ENCODE data around the gene BRD1.

BRD1 gene

DNA sequence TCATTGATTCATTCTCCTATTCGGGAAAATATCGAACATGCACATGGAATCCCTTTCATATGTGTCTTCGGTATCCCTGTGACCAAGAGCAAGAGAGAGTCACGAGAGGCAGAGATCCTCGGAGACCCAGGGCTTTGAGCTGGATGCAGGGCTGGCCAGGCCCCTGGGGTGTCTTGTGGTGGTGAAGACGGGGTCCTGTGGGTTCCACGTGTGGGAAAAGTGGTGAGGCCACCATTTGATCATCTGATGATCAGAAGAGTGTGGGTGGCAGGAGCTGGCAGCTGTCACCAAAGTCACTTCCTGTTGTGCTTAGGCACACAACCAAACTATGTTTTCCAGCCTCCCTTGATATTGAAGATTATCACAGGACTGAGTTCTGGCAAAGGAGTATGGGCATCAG, 94.0 kb downstream of the BRD1 start:
- peaks cover 6% of the 10 kb centered on the region for H3K4me1 ChIP-seq (ENCODE audit: control insufficient read depth, low read depth, low read length)
- H3K27me3 ChIP-seq (ENCODE audit: control insufficient read depth, insufficient read depth, low read length) = no peaks in the 10 kb centered on the region
- H3K4me3 ChIP-seq (ENCODE audit: low read length) = no peak overlapping the region
- H3K27ac ChIP-seq (ENCODE audit: low read length) = no peak overlapping the region
- no peak overlapping the region for H3K9ac ChIP-seq (ENCODE audit: low read length)
- no peaks in the 10 kb centered on the region for H3K36me3 ChIP-seq (ENCODE audit: control insufficient read depth, low read depth, low read length)
- H3K9me3 ChIP-seq (ENCODE audit: control insufficient read depth, low read depth, low read length) = no peaks in the 10 kb centered on the region

DNA sequence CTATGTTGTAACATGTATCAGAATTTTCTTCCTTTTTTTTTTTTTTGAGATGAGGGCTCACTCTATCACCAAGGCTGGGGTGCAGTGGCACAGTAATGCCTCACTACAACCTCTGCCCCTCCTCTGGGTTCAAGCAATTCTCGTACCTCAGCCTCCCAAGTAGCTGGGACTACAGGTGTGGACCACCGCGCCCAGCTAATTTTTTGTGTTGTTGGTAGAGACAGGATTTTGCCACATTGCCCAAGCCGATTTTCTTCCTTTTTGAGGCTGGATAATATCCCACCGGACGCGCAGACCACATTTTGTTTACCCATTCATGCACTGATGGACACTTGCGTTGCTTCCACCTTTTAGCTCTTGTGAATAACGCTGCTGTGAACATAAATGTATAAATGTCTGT, 97.0 kb downstream of the BRD1 start:
- Histone ChIP-seq H3K4me3 (ENCODE audit: low read length) (no peak overlapping the region), H3K27me3 (ENCODE audit: control insufficient read depth, insufficient read depth, low read length) (peaks cover 16% of the 10 kb centered on the region), H3K9me3 (ENCODE audit: control insufficient read depth, low read depth, low read length) (no peaks in the 10 kb centered on the region), H3K36me3 (ENCODE audit: control insufficient read depth, low read depth, low read length) (no peaks in the 10 kb centered on the region), H3K27ac (ENCODE audit: low read length) (no peak overlapping the region), H3K9ac (ENCODE audit: low read length) (no peak overlapping the region), H3K4me1 (ENCODE audit: control insufficient read depth, low read depth, low read length) (peaks cover 6% of the 10 kb centered on the region)

DNA sequence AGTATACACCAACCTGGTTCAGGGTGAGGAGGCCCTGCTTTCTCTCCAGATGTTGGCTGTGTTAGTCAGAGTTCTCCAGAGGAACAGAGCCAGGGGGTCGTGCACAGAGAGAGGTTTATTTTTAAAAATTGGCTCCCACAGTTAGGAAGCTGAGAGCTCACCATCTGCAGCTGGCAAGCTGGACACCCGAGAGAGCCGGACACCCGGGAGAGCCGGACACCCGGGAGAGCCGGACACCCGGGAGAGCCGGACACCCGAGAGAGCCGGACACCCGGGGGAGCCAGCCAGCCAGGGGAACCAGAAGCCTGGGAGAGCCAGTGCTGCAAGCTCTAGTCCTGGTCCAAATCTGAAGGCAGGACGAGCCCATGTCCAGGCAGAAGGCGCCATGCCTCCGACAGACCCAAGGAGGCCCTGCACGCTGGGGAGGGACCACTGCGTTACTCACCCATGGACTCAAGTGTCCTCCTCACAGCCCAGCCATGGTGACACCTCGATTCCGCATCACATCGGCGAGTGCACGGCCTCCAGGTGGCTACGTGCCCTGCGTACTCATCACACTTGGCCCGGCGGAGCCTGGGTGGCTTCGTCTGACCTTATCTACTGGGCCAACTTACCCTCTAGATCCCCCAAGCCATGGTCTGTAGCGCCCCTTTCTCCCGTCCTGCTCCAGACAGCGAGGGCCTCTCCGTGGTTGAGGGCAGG, 99.0 kb downstream of the BRD1 start:
- Histone ChIP-seq H3K27me3 (ENCODE audit: control insufficient read depth, insufficient read depth, low read length) (peaks cover 35% of the 10 kb centered on the region), H3K9ac (ENCODE audit: low read length) (no peak overlapping the region), H3K4me3 (ENCODE audit: low read length) (no peak overlapping the region), H3K36me3 (ENCODE audit: control insufficient read depth, low read depth, low read length) (no peaks in the 10 kb centered on the region), H3K4me1 (ENCODE audit: control insufficient read depth, low read depth, low read length) (peaks cover 6% of the 10 kb centered on the region), H3K9me3 (ENCODE audit: control insufficient read depth, low read depth, low read length) (no peaks in the 10 kb centered on the region), H3K27ac (ENCODE audit: low read length) (no peak overlapping the region)

DNA sequence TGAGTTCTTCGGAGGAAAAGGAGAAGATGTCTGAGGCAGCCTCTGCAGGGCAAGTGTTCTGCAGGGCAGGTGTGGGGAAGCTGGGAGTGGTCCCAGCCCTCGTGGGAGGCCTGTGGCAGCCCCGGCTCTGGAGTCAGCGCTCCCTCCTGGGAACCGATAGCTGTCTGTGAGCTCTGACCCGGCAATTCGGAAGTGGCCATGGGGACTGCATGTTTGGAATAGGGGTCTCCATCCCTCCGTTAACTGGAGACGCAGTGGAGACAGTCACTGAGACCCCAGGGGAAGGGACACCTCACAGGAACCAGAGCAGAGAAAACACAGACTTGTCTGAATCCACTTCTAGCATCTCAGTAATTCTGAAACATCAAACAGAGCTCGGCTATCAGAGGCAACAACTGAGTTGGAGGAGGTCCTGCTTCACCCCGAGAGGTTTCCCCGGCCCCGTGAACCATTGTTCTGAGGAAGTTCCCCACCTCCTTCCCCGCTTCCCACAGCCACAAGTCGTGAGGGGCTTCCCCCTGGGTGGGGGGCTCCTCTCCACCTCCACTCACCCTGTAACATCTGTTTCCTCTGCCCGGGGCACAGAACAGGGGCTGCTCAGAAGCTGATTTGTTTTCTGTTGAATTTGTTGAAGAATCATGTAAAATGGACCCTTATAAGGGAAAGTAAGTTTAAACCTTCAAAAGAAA, 99.6 kb downstream of the BRD1 start:
- Histone ChIP-seq H3K27me3 (ENCODE audit: control insufficient read depth, insufficient read depth, low read length) (peaks cover 41% of the 10 kb centered on the region), H3K27ac (ENCODE audit: low read length) (no peak overlapping the region), H3K4me3 (ENCODE audit: low read length) (no peak overlapping the region), H3K9me3 (ENCODE audit: control insufficient read depth, low read depth, low read length) (no peaks in the 10 kb centered on the region), H3K36me3 (ENCODE audit: control insufficient read depth, low read depth, low read length) (no peaks in the 10 kb centered on the region), H3K4me1 (ENCODE audit: control insufficient read depth, low read depth, low read length) (peaks cover 3% of the 10 kb centered on the region), H3K9ac (ENCODE audit: low read length) (no peak overlapping the region)

DNA sequence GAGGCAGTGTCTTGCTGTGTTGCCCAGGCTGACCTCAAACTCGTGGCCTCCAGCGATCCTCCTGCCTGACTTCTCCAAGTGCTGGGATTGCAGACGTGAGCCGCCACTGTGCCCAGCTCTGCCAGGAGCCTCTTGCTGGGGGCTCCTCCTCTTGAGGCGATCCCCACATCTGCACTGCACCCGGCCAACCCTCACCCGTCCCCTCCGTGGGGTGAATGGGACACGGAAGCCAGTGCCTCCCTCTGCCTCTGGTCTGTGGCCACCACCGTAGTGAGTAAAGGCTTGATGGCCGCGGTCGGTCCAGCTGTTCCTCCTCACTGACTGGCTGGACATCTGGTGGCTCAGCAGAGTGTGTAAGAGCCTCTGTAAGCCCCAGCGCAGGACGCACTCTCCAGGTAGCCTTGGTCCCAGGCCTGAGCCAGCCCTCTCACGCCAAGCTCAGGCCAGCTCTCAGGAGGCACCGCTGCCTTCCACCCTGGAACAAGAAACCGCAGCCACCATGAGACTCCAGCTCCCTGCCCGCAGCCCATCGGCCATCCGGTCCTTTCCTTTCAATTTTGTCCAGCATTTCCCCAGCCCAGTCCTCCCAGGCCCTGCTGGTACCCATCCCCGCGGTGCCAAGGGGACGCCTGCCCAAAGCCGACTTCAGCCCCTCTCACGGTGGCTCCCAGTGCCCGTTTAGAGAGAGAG, 100.3 kb downstream of the BRD1 start:
- Histone ChIP-seq H3K4me1 (ENCODE audit: control insufficient read depth, low read depth, low read length) (no peaks in the 10 kb centered on the region), H3K9me3 (ENCODE audit: control insufficient read depth, low read depth, low read length) (no peaks in the 10 kb centered on the region), H3K9ac (ENCODE audit: low read length) (no peak overlapping the region), H3K36me3 (ENCODE audit: control insufficient read depth, low read depth, low read length) (no peaks in the 10 kb centered on the region), H3K27ac (ENCODE audit: low read length) (no peak overlapping the region), H3K27me3 (ENCODE audit: control insufficient read depth, insufficient read depth, low read length) (peaks cover 41% of the 10 kb centered on the region), H3K4me3 (ENCODE audit: low read length) (no peak overlapping the region)

DNA sequence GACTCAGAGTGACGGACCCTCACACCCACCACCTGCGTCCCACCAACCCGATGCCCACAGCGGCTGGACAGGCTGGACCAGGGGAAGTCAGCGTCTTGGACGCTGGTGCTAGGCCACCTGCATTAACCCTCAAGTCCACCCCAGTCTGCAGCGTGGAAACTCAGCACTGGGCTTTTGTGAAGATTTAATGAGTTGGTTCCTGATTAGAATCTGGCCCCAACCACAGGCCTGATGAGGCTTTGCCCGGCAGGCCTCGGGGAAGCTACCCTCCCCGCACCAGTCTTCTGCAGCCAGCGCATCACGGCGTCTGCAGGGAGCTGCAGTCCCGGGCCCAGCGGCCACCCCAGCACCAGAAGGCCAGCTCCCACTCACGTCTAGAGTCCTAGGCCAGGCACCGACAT, 101.0 kb downstream of the BRD1 start:
- H3K4me1 ChIP-seq (ENCODE audit: control insufficient read depth, low read depth, low read length) = no peaks in the 10 kb centered on the region
- no peaks in the 10 kb centered on the region for H3K9me3 ChIP-seq (ENCODE audit: control insufficient read depth, low read depth, low read length)
- H3K27ac ChIP-seq (ENCODE audit: low read length) = no peak overlapping the region
- peaks cover 41% of the 10 kb centered on the region for H3K27me3 ChIP-seq (ENCODE audit: control insufficient read depth, insufficient read depth, low read length)
- no peak overlapping the region for H3K9ac ChIP-seq (ENCODE audit: low read length)
- H3K4me3 ChIP-seq (ENCODE audit: low read length) = no peak overlapping the region
- H3K36me3 ChIP-seq (ENCODE audit: control insufficient read depth, low read depth, low read length) = no peaks in the 10 kb centered on the region

DNA sequence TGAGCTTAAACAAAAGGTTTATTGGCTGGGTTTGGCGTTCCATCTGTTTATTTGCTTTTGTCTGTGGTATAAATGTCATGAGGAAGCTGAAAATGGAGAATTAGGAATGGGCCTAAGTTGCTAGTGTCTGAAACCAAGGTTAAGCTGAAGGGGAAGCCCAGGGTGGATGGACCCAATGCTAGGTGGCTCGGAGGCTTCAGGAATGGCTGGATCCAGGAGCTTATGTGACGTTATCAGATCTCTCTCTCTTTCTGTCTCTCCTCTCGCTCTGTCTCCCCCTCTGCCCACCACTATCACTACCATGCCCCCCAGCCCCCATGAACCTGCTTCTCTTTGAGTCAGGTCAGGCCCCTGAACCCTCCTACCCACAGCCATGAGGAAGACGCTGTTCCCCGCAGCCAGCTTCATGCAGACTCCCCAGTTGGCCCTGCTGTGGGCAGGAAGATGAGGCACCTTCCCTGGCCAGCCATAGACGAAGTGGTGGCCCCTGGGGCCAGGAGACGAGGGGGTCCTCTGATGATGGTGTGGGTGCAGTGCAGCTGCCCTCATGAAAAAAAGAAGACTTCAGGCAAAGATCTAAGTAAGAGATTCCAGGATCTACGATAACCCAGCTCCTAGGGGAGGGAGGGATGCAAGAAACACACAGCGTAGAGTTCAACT, 101.5 kb downstream of the BRD1 start:
- Histone ChIP-seq H3K27ac (ENCODE audit: low read length) (no peak overlapping the region), H3K9me3 (ENCODE audit: control insufficient read depth, low read depth, low read length) (no peaks in the 10 kb centered on the region), H3K36me3 (ENCODE audit: control insufficient read depth, low read depth, low read length) (no peaks in the 10 kb centered on the region), H3K4me1 (ENCODE audit: control insufficient read depth, low read depth, low read length) (no peaks in the 10 kb centered on the region), H3K27me3 (ENCODE audit: control insufficient read depth, insufficient read depth, low read length) (peaks cover 41% of the 10 kb centered on the region), H3K4me3 (ENCODE audit: low read length) (no peak overlapping the region), H3K9ac (ENCODE audit: low read length) (no peak overlapping the region)

DNA sequence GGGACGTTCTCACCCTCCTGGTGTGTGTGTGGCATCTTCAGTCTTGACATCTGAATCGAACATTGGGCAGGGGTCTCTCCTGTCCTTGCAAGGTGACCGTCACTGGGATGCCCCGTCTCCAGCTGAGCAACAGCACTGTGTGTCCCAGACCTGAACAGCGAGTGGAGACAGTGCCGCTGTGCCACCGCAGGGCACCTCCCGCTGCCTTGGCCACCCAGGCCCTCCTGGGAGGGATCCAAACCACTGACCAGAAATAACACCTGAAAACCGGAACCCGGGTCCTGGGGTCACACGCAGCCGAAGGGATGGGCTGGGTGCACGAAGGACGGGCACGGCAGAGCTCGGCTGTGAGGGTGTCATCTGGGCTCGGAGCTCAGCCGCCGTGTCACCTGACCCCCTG, 102.2 kb downstream of the BRD1 start:
- peaks cover 41% of the 10 kb centered on the region for H3K27me3 ChIP-seq (ENCODE audit: control insufficient read depth, insufficient read depth, low read length)
- no peak overlapping the region for H3K27ac ChIP-seq (ENCODE audit: low read length)
- no peaks in the 10 kb centered on the region for H3K36me3 ChIP-seq (ENCODE audit: control insufficient read depth, low read depth, low read length)
- no peak overlapping the region for H3K4me3 ChIP-seq (ENCODE audit: low read length)
- no peaks in the 10 kb centered on the region for H3K9me3 ChIP-seq (ENCODE audit: control insufficient read depth, low read depth, low read length)
- no peak overlapping the region for H3K9ac ChIP-seq (ENCODE audit: low read length)
- no peaks in the 10 kb centered on the region for H3K4me1 ChIP-seq (ENCODE audit: control insufficient read depth, low read depth, low read length)

DNA sequence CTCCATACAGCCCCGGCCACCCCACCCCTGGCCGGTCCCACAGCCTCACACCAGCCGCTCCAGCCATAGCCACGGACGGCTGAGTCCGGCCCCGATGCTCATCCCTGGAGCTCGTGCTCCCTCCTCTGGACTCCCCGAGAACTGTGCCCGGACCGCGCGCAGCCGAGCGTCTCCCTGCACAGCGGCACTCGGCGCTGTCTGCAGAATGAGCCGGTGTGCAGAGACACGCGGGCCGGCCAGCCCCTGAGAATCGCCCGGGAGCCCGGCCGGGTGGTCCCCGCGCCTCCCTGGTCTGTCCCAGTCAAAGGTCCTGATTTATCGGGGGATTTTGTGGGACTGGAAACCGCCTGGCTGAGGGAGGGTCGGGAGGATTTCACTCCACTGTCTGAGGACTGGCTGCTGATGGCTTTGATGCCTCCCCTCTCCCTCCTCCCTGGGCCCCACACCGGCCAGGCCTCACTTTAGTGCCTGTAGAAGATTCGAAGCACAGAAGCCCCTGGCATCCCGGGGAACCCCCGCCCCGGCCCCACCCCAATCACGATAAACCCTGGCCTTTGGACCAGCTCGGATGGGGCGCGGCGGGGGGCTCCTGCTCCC, 102.7 kb downstream of the BRD1 start:
- Histone ChIP-seq H3K27ac (ENCODE audit: low read length) (no peak overlapping the region), H3K9me3 (ENCODE audit: control insufficient read depth, low read depth, low read length) (no peaks in the 10 kb centered on the region), H3K36me3 (ENCODE audit: control insufficient read depth, low read depth, low read length) (no peaks in the 10 kb centered on the region), H3K27me3 (ENCODE audit: control insufficient read depth, insufficient read depth, low read length) (peaks cover 41% of the 10 kb centered on the region), H3K4me1 (ENCODE audit: control insufficient read depth, low read depth, low read length) (no peaks in the 10 kb centered on the region), H3K9ac (ENCODE audit: low read length) (no peak overlapping the region), H3K4me3 (ENCODE audit: low read length) (peak overlapping the region; percentile 45)

DNA sequence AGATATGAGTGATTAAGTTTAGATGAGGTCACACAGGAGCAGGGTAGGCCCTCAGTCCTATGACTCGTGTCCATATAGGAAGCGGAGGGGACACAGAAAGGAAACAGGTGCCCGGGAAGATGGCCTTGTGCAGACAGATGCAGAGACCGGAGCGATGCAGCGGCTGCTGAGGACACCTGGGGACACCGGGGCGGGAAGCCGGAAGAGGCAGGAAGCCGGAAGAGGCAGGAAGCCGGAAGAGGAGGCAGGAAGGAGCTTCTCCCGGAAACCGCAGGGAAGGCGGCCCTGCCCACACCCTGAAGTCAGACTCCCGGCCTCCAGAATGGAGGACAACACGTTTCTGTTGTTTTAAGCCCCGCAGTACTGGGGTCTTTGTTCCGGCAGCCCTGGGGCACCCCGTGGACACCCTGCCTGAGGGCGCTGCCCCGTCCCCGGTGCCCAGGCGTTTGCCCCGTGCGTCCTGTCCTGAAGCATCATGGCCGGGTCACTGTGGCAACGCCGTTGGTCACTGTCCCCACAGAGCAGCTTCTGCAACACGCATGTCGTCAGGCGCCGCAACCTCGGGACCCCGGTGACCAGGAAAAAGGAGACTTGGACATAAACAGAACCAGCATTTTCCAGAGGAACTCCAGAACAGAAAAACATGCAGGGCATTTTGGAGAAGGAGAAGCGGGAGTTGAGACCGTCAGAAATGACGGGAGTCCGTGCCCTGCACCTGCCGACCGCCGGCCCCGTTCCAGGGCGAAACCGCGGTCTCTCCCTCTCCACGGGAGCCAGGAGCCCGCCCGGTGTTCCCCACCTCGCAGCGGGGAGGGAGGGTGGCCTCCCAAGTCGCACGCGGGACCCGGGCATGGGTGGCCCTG, 103.4 kb downstream of the BRD1 start:
- no peaks in the 10 kb centered on the region for H3K9me3 ChIP-seq (ENCODE audit: control insufficient read depth, low read depth, low read length)
- peak overlapping the region; percentile 45 for H3K4me3 ChIP-seq (ENCODE audit: low read length)
- H3K27ac ChIP-seq (ENCODE audit: low read length) = no peak overlapping the region
- no peaks in the 10 kb centered on the region for H3K36me3 ChIP-seq (ENCODE audit: control insufficient read depth, low read depth, low read length)
- no peak overlapping the region for H3K9ac ChIP-seq (ENCODE audit: low read length)
- peaks cover 43% of the 10 kb centered on the region for H3K27me3 ChIP-seq (ENCODE audit: control insufficient read depth, insufficient read depth, low read length)
- H3K4me1 ChIP-seq (ENCODE audit: control insufficient read depth, low read depth, low read length) = no peaks in the 10 kb centered on the region
